Activated CD8-positive, alpha-beta memory T cell treated with anti-CD3 and anti-CD28 coated beads for 4 hours (primary cell): ENCODE data around the gene BMAL2.

Experiments
- DNase-seq, 2 donors: peaks; one replicate each; pipeline ENCODE4 v3.0.0-alpha.2; 2020; ENCODE audit warnings: low read depth in 2 of 2

Gene BMAL2

GRCh38 chr12:27324530-27324929 is 8.1 kb upstream of the BMAL2 start:
- DNase-seq: no peak

GRCh38 chr12:27330846-27331245 is 1.8 kb upstream of the BMAL2 start:
- DNase-seq: no peak

DNA sequence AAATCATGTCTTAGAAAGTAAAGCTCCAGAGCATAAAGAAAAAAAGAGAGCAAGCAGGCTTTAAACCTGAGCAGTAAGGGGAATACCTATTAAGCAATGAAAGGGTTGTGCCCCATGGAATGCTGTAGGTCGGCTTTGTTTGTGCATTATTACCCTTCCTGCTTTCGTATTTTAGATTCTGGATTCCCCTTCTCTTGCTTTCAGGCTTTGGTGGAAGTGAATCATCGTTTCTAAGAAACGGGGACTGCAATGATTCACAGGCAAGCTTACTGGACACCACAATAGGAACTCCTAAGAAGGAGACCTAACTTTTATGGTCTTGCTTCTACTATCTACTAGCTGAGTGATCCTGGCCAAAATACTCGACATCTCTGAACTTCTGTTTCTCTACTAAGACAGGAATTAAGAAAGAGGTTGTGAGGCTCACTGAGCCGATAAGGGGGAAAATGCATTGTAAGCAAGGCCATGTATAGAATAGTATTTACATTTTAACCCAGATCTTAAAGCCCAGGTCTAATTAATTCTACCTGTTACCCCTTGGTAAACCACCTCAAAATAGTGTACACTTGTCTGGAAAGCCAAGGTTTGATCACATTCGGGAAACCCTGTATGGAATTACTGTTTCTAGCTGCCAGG is 1.2 kb upstream of the BMAL2 start:
- DNase-seq: no peak

DNA sequence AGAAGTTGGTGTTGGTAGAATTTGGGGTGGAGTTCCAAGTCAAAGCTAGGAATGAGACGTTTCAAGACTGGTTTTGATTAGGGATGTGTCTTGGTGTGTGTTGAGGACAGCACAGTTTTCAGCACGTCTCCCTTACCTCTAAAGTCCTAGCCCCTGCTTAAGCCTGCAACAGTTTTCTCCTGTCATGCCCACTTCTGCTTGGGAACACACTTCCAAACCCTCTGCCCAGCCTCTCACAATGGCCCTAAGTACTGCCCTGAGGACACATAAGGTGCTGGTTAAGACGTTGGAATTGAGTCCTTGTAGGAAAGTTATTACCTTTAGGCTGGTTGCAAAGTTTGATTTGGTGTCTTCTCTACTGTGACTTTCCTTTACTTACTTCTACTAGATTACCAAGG is 710 bp upstream of the BMAL2 start:
- no peak for DNase-seq

DNA sequence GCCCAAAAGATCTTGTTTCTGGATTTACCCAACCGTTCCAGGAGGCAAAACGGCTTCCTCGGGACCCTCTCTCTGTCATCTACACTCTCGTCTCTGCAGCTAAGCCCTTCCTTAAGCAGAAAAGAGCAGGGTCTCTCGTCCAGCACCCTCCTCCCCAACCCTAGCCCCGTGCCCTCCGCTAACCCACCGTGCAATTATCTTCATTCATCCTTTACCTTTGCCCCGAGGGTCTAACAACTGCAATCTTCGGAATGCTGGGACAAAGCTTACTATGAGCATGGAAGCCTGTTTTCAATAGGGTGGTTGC is 276 bp upstream of the BMAL2 start:
- no peak for DNase-seq

DNA sequence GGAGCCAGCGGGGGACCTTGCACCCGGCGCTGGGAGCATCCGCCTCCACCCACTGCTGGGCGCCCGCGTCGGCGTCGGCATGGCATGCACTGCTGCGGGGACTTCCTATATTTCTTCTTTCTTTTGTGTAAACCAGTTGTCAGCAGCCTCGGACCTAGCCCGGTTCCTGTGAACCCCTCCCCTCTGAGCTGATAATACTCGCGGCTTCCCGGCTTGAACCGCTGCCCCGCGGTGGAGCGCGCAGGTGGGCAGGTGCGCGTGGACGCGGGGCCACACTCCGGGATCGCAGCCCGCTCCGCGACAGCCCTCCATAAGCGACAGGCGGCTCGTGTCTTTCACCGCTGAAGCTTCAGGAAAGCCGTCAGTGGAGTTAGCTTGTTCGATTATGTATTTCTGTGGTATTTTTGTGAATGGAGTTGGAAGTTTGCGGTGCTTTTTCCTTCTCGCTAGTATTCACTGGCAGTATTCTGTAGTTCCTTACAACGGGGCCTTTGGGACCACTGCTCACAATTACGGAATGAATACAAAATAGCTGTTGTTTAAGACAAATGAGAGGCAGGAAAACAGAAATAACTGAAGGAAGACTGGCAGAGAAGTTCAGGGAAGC is 870 bp downstream of the BMAL2 start:
- peak in 1 of 2 donors; percentile 15 for DNase-seq

DNA sequence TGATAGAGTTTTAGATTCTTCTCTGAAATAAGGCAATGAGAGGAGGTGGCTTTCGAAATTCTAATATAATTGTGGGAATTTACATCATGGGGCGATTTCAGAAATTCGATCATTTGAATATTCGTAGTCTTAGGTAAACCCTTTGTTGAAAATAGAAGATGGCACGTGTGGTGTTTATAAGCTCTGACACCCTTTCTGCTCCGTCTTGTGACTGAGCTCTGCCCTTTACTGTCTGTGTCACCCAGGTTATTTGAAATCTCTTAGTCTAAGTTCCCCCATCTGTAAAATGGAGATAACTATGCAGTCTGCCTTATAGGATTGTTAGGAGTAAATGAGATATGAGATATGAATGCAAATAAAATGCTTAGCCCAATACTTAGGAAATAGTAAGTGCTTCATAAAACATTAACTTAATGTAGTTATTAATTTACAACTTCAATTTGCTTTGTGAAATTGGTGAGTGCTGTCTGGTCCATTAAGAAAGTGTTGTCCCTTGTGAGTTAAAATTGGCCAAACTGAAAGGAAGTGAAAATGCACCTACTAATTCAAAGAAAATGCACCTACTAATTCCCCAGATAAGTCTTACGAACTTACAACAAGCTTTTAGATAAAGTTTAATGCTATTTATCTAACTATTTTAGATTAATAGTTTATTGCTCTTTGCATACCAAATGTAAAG is 1.5 kb downstream of the BMAL2 start:
- DNase-seq: no peak

DNA sequence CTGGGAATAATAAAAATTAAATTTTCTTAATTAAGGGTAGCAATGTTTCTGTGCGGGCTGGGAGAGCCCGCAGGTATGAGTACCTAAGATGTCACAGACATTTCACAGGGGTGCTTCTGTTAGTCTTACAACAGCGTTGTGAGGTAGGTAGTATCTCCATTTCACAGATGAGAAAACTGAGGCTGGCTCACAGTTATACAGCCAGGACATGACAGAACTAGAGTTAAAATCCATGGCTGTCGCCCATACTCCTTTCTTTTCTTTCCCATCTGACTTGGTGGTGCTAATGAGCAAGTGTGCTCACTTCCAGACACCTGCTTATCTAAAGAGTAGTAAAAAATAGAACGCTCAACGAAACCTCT is 2.1 kb downstream of the BMAL2 start:
- DNase-seq: no peak

DNA sequence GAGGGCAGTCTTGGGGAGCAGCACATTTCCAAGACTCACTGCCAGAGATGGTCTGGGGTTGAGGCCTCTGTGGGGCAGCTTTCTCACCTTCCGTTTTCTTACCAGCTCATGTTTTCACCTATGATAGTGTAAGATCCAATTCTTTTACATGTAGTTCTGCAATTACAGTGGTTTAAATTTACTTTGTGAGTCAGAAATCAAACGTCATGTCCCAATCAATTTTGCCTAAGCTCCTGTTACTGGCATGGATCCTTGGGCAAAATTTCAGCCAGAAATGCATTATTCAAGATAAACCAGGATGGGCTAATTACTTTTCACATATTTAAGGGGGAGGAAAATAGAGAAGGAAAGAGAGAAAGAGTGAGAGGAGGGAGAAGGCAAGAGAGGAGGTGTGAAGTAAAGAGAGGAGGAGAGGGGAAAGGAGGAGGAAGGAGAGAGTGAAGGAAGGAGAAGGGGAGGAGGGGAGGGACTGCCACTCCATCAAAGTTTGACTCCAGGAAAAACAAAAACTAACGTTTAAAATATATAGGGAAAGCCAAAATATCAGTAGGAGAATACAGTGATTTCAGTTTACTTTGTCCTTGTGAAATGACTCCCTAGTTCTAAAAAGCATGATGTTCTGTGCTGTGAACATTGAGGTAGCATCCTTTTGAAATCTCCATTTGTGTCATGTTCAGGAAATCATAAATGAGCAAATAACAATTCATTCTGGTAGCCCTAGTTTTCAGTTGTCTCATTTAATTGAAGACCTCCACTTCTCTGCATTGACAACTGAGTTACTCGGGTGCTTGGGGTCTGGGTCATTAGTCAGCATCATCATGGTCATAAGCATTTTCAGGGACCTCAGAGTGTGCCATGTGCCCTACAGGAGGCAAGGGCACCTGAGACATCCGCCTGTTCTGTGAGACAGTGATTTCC is 3.0 kb downstream of the BMAL2 start:
- DNase-seq: no peak

DNA sequence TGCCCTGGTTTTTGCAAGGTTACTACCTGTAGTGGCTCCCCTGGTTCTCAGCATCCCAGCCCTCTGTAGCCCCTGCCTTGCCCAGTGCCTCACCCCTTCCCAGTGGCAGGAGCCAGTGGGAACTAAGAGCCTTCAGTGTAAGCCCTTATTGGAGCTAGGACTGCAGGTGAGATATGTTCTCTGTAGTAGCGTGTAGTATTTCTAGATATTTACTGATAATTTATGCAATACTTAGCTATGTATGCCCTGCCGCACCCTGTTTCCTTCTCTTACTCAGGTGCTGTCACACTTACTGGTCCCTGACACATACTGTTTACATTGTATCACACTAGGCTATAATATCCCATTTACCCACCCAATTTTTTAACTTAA is 3.6 kb downstream of the BMAL2 start:
- no peak for DNase-seq

DNA sequence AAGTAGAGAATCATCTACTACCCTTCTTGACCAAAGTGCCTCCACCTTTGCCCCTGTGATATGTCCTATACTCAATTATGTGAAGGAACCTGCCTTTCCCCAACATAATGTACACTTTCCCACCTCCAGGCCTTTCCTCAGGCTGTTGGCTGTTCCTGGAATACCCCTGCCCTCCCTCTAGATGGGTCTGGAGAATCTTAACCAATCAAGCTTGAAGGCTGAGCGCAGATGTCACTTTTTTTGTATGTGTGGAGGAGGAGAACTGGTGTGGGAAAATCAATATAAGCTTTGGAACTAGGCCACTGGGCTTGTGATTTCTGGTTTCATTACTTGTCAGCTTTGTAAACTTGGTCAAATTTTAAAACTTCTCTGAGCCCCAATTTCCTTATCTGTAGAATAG is 4.7 kb downstream of the BMAL2 start:
- DNase-seq: no peak

DNA sequence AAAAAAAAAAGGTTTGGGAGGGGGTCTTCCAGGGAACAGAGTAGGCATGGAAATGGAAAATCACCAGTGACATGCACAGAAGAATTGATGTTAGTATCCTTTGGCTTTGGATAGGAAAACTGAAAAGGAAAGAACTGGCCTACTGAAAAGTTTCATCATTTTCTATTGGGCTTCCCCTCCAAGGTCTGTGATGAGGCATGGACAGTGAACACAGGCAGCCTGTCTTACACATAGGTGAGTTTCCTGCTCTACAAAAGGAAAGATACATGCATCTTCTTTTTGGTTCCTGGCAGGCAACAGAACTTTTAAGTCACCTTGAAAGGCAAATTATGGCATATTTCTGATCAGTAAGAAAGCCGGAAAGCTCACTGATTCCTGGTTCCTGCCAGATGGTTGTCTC is 5.8 kb downstream of the BMAL2 start:
- no peak for DNase-seq

DNA sequence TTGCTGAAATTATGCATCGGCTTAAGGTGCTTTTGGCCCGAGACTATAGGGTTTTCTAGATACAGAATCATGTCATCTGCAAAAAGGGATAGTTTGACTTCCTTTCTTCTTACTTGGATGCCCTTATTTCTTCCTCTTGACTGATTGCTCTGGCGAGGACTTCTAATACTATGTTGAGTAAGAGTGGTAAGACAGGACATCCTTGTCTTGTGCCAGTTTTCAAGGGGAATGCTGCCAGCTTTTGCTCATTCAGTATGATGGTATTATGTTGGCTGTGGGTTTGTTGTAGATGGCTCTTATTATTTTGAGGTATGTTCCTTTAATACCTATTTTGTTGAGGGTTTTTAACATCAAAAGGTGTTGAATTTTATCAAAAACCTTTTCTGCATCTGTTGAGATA is 8.3 kb downstream of the BMAL2 start:
- DNase-seq: no peak

DNA sequence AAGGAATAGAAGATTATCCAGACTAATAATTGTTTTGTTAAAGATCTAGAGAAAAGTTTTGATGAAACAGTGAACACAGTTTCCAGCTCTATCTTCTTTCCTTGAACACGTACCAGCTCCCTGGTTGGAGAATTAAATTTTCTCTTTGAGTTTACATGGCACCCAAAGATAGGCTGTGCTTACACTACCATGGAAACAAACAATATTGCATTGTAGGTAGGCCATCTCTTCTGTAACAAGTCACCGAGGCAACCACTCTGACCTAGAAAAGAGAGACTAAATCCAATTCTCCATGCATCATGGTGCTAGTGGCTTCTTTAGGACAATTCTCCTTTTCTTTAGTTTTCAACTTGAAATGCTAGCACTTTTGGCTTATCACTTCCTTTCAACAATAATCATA is 9.9 kb downstream of the BMAL2 start:
- DNase-seq: no peak

GRCh38 chr12:27343255-27344000 is 10.8 kb downstream of the BMAL2 start:
- DNase-seq: no peak

- no peak for DNase-seq
These were observed 11.6 kb downstream of the BMAL2 start for GRCh38 chr12:27344246-27344645.

GRCh38 chr12:27344760-27345159 is 12.1 kb downstream of the BMAL2 start:
- no peak for DNase-seq

DNA sequence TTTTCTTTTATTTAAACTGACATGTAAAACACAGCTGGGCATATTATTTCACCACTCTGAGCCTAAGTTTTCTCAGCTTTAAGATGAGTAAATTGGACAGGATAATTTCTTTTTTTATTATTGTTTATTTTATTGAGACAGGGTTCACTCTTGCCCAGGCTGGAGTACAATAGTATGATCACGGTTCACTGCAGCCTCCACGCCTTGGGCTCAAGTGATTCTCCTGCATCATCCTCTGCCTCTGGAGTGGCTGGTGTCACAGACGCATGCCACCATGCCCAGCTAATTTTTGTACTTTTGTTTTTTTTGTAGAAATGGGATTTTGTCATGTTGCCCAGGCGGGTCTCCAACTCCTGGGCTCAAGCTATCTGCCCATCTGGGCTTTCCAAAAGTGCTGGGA is 12.7 kb downstream of the BMAL2 start:
- no peak for DNase-seq

GRCh38 chr12:27347779-27348178 is 15.1 kb downstream of the BMAL2 start:
- no peak for DNase-seq

DNA sequence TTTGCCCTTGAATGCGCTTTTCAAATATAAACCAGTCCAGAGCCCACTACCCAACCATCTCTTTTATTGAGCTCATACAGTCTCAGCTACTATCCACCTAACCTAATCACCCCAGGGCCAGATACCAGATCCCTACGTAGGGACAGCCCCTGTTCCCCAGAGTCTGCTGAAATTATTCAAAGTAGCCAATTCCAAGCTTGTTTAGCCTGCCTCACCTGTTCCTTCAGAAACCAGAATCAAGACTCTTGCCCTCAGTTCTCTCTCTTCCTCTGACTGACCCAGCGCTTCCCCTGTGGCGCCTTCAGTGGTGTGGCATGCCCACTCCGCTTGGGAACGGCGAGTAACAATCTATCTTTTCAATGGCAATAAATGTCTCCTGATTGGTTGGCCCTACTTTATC is 18.8 kb downstream of the BMAL2 start:
- DNase-seq: no peak

GRCh38 chr12:27355486-27355885 is 22.9 kb downstream of the BMAL2 start:
- no peak for DNase-seq

- no peak for DNase-seq
These were observed 23.3 kb downstream of the BMAL2 start for GRCh38 chr12:27355979-27356378.
